Measurements from ENCODE around the gene TMEM174. TPM values are rescaled to one million over a fixed set of nuclear protein-coding genes. Genes with fewer than 3 reads are reported as not detected.

The TMEM174 gene
- total RNA-seq, 1 donor from 2014 or later = not detected

GRCh38 chr5:73189871-73190376 lies 16.9 kb downstream of the TMEM174 start:
- Mint-ChIP-seq H3K4me3 (ENCODE audit: unreplicated experiment) (peak overlapping the region; percentile 10), H3K27me3 (ENCODE audit: unreplicated experiment) (no peaks in the 10 kb centered on the region), H3K4me1 (ENCODE audit: low read depth, unreplicated experiment) (peaks cover 17% of the 10 kb centered on the region), H3K27ac (ENCODE audit: unreplicated experiment) (no peak overlapping the region), H3K36me3 (ENCODE audit: unreplicated experiment) (no peaks in the 10 kb centered on the region), H3K9me3 (ENCODE audit: unreplicated experiment) (no peaks in the 10 kb centered on the region)
- DNase-seq = peak; percentile 76
- no peak for TF ChIP-seq CTCF (IDR thresholded peaks at IDR 0.05; ENCODE audit: partially characterized antibody, unreplicated experiment)

- Mint-ChIP-seq H3K27ac (ENCODE audit: unreplicated experiment) (no peak overlapping the region), H3K9me3 (ENCODE audit: unreplicated experiment) (no peaks in the 10 kb centered on the region), H3K36me3 (ENCODE audit: unreplicated experiment) (no peaks in the 10 kb centered on the region), H3K4me3 (ENCODE audit: unreplicated experiment) (no peak overlapping the region), H3K4me1 (ENCODE audit: low read depth, unreplicated experiment) (peaks cover 17% of the 10 kb centered on the region), H3K27me3 (ENCODE audit: unreplicated experiment) (no peaks in the 10 kb centered on the region)
- no peak for DNase-seq
- TF ChIP-seq CTCF (IDR thresholded peaks at IDR 0.05; ENCODE audit: partially characterized antibody, unreplicated experiment) = no peak
Measured at GRCh38 chr5:73192370-73192769, 19.4 kb downstream of the TMEM174 start.

GRCh38 chr5:73193592-73193991 lies 20.6 kb downstream of the TMEM174 start:
- no peak for TF ChIP-seq CTCF (IDR thresholded peaks at IDR 0.05; ENCODE audit: partially characterized antibody, unreplicated experiment)

GRCh38 chr5:73196201-73196600 lies 23.2 kb downstream of the TMEM174 start:
- Mint-ChIP-seq H3K4me1 (ENCODE audit: low read depth, unreplicated experiment) (no peaks in the 10 kb centered on the region), H3K27me3 (ENCODE audit: unreplicated experiment) (no peaks in the 10 kb centered on the region), H3K36me3 (ENCODE audit: unreplicated experiment) (peaks cover 4% of the 10 kb centered on the region), H3K9me3 (ENCODE audit: unreplicated experiment) (no peaks in the 10 kb centered on the region), H3K27ac (ENCODE audit: unreplicated experiment) (no peak overlapping the region), H3K4me3 (ENCODE audit: unreplicated experiment) (no peak overlapping the region)
- DNase-seq = no peak
- TF ChIP-seq CTCF (IDR thresholded peaks at IDR 0.05; ENCODE audit: partially characterized antibody, unreplicated experiment) = no peak

More at GRCh38 chr5:73193592-73193991, 20.6 kb downstream of the TMEM174 start:
- Mint-ChIP-seq H3K4me1 (ENCODE audit: low read depth, unreplicated experiment) (peaks cover 17% of the 10 kb centered on the region), H3K27me3 (ENCODE audit: unreplicated experiment) (no peaks in the 10 kb centered on the region), H3K4me3 (ENCODE audit: unreplicated experiment) (no peak overlapping the region), H3K9me3 (ENCODE audit: unreplicated experiment) (no peaks in the 10 kb centered on the region), H3K36me3 (ENCODE audit: unreplicated experiment) (no peaks in the 10 kb centered on the region), H3K27ac (ENCODE audit: unreplicated experiment) (no peak overlapping the region)
- DNase-seq = no peak

GRCh38 chr5:73197637-73198257 lies 24.8 kb downstream of the TMEM174 start:
- no peak for DNase-seq
- H3K27ac Mint-ChIP-seq (ENCODE audit: unreplicated experiment) = no peak overlapping the region
- no peaks in the 10 kb centered on the region for H3K27me3 Mint-ChIP-seq (ENCODE audit: unreplicated experiment)
- H3K36me3 Mint-ChIP-seq (ENCODE audit: unreplicated experiment) = peaks cover 4% of the 10 kb centered on the region
- no peaks in the 10 kb centered on the region for H3K4me1 Mint-ChIP-seq (ENCODE audit: low read depth, unreplicated experiment)
- H3K9me3 Mint-ChIP-seq (ENCODE audit: unreplicated experiment) = no peaks in the 10 kb centered on the region
- TF ChIP-seq CTCF (IDR thresholded peaks at IDR 0.05; ENCODE audit: partially characterized antibody, unreplicated experiment) = no peak
- no peak overlapping the region for H3K4me3 Mint-ChIP-seq (ENCODE audit: unreplicated experiment)
